NOMO-1 treated with DMSO at 0.1 percent for 48 hours (cell line): ENCODE measurements around the gene B3GNT3.
"Not testable (repeated sequence)": the region's sequence is repeated elsewhere in the genome, so short reads cannot be mapped to it uniquely, and the experiment has no call there.

Source experiments
- DNase-seq: peaks from one replicate; lab custom pipeline; 2025; ENCODE audit not compliant: unreplicated experiment; lab: John Stamatoyannopoulos, UW

The B3GNT3 gene

DNA sequence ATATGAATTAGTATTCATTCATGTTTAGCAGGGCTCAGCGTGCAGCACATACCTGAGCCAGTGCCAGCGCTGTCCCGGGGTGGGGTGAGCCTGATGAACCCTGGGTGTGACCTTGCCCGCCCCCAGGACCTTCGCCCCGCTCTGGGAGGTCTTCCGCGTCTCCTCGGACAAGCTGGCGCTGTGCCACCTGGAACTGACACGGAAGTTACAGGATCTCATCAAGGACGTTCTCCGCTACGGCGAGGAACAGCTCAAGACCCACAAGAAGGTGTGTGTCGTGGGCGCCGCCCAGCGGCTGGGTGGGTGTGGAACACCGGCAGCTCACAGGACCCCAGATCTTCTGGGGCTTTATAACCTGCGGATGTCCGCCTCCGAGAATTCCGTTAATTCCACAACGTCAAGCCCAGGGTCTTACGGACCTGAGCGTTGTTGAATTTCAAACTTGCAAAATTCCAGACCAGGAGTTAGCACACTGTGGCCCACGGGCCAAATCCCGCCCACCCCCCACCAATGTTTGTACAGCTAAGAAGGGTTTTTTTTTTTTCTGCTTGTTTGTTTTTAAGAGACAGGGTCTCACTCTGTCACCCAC is 28.3 kb upstream of the B3GNT3 start:
- no peak for DNase-seq

DNA sequence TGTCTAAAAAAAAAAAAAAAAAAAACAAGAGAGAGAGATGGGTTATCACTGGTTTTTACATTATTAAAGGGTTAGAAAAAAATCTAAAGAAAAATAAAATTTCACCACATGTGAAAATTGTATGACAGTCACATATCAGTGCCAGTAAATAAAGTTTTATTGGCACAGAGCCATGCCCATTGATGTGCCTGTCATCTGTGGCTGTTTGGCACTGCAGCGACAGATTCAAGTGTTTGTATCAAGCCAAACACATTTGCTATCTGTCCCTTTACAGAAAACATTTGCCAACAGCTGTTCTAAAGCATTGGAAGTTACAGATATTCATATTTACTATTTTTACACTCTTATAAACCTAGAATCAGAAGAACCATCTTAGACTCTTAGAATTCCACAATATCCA is 27.4 kb upstream of the B3GNT3 start:
- no peak for DNase-seq

DNA sequence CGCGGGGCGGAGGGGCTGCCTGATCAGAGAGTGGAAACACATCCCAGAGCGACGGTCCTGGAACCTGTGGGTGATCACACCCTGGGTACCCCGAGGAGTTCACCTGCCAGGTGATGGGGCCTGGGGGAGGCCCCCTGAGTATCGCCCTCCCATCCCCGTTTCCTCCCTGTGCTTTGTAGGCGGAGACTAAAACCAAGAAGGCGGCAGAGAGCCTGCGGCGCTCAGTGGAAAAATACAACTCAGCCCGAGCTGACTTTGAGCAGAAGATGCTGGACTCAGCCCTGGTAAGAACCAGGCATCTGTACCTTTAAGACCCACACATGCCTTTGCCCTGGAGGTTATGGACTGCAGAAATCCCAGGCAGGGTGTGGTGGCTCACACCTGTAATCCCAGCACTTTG is 24.3 kb upstream of the B3GNT3 start:
- no peak for DNase-seq

DNA sequence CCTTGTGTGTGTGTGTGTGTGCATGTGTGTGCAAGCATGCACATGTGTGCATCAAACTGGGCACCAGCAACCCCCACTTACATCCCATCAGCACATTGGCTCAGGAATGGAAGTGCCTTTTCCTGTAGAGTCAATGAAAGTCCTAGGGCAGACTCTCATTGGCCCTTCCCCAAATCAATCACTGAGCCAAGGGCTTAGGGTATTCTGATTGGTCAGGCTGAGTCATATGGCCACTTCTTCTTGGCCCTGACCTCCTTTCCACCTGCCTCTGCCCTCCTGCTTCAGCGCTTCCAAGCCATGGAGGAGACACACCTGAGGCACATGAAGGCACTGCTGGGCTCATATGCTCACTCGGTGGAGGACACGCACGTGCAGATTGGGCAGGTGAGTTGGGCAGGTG is 22.8 kb upstream of the B3GNT3 start:
- DNase-seq = no peak

DNA sequence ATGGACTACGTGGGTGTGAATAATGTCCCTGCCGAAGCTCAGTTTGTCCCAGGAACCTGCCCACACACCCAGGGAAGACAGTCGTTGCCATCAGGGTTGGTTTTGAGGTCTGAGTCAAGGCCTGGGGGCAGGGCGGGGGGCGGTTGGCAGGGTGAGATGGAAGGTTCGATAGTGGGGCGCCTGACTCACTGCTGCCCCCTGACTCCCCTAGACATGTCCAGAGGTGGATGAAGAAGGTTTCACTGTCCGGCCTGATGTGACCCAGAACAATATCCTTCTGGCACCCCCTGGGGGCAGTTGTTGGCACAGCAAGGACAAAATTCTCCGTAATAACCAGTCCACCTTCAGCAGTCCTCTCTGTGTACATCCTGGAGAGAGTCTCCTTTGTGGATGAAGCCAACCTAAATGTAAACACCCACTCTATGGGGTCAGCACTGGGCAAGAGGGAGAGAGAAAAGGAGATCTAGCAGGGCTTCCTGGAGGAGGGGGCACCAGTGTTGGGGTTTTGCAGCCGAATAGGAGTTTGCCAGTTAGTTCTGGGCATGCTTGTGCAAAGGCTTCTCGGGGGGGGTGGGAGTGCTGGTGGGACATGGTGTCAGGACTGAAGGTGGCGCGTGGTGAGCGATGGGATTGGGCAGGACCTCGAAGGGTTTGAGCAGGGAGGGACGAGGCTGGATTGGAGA is 19.6 kb upstream of the B3GNT3 start:
- DNase-seq = peak; percentile 6

DNA sequence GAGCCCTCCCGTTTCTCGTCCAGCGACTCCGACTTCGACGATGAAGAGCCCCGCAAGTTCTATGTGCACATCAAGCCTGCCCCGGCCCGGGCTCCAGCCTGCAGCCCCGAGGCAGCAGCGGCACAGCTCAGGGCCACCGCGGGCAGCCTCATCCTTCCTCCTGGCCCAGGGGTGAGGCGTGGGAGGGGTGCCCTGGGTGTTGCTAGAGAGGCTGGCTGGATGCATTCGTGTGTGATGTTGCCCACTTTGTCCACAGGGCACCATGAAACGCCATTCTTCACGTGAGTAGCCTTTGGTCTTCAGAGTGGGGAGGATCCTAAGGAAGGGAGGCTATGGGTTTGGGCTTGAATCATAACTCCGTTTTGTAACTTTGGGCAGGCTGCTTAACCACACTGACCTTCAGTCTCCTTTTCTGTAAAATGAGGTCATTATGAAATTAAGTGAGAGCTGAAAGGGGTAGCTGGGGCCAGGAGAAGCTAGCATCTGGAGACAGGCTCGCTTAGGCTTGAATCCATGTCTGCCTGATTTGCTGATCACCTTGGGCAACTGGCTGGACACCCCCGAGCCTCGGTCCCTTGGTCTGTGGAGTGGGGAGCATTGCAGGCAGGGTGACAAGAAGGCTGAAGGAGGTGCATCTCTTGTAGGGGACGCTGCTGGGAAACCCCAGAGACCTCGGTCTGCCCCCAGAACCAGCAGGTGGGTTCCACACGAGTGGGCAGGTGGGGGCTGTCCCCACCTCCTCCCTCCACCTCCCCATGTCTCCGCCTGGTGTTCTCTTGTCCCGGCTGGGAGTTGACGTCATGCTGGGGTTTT is 18.7 kb upstream of the B3GNT3 start:
- DNase-seq = no peak

DNA sequence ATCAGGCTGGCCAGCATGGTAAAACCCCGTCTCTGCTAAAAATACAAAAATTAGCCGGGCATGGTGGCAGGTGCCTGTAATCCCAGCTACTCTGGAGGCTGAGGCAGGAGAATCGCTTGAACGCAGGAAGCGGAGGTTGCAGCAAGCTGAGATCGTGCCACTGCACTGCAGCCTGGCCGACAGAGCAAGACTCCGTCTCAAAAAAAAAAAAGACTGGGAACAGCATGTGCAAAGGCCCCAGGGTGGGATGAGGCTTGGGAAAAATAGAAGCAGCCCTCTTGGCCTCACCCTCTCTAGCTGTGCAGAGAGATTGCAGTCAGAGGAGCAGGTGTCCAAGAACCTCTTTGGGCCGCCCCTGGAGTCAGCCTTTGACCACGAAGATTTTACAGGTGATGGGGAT is 17.1 kb upstream of the B3GNT3 start:
- not testable (repeated sequence) for DNase-seq

DNA sequence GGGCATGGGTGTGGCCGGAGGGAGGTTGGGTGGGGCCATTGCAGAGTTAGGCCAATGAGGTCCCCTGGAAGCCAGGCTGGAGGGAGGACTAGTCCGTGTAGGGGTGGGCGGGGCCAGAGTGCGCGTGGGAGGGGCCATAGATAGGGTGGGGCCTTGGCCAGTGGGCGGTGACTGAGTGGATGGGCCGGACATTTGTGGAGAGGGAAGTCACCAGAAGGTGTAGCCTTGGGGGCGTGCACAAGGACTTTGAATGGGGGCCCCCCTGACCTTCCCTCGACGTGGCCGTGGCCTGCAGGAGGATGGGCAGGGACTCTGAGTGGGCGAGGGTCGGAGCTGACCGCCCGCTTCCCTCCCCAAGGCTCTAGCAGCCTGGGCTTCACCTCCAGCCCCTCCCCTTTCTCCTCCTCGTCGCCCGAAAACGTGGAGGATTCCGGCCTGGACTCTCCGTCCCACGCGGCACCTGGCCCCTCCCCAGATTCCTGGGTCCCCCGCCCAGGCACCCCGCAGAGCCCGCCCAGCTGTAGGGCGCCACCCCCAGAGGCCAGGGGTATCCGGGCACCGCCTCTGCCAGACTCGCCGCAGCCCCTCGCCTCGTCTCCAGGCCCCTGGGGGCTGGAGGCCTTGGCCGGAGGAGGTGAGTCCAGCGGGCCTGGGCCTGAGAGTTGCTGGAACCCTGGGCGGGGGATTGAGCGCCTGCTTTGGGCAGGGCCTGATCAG is 16.5 kb upstream of the B3GNT3 start:
- DNase-seq = peak; percentile 18

DNA sequence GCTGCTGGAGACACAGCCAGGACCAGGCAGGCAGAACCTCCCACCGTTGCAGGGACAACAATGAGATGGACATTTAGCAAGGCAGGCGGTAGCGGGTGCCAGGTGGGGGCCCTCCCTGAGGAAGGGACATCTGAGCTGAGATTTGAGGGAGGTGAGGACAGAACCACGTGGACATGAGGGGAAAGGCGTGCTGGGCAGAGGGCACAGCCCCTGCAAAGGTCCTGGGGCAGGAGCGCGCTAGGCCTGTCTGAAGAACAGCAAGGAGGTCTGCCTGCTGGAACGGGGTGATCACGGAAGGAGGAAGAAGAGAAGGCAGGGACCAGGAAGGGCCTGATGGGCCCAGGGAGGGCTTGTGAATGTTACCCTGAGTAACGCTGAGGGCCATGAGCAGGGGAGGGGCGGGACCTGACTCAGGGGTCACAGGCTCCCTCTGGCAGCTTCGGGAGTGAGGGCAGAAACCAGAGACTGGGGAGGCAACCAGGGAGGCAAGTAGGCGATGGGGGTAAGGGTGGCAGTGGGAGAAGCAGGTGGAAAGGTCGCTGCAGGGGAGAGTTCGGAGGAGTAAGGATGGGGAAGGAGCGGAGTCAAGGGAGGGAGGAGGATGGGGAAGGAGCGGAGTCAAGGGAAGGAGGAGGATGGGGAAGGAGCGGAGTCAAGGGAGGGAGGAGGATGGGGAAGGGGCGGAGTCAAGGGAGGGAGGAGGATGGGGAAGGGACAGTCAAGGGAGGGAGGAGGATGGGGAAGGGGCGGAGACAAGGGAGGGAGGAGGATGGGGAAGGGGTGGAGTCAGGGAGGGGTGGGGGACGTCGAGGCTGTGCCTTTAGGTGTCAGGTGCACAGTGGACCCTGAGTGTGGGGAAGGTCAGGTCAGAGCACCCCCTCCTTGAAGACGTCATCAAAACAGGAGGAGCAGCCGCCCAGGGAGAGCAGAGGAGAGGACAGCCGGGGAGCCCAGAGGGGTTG is 15.7 kb upstream of the B3GNT3 start:
- DNase-seq = no peak

DNA sequence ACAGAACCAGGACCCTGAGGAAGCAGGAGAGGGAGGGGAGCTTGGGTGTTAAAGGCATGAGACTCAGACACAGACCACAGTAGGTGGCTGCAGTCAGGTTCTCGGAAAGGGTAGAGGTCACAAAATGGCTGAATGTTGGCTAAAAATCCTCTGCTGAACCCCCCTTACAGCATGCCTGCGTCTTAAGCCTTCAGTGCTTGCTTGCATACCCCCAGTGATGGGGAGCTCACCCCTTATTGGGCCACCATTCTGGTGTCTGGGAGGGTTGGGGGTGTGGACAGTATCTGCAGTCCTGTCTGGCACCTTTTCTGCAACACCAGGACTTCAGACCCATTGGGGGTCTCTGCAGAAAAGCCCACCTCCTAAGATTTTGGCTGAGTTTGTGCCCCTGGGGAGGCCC is 14.2 kb upstream of the B3GNT3 start:
- DNase-seq = no peak

DNA sequence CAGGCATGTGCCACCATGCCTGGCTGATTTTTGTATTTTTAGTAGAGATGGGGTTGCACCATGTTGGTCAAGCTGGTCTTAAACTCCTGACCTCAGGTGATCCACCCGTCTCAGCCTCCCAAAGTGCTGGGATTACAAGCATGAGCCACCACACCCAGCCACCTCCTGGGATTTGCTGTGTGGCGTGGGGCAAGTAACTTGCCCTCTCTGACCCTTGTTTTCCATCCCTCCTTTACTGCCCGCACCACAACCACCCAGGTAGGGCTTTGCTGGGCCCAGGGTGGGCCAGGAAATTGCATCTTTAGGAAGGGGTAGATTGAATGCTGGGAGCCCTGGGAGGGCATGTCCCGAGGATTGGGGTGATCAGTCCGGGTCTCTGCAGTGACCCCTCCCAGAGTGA is 11.2 kb upstream of the B3GNT3 start:
- DNase-seq = not testable (repeated sequence)

DNA sequence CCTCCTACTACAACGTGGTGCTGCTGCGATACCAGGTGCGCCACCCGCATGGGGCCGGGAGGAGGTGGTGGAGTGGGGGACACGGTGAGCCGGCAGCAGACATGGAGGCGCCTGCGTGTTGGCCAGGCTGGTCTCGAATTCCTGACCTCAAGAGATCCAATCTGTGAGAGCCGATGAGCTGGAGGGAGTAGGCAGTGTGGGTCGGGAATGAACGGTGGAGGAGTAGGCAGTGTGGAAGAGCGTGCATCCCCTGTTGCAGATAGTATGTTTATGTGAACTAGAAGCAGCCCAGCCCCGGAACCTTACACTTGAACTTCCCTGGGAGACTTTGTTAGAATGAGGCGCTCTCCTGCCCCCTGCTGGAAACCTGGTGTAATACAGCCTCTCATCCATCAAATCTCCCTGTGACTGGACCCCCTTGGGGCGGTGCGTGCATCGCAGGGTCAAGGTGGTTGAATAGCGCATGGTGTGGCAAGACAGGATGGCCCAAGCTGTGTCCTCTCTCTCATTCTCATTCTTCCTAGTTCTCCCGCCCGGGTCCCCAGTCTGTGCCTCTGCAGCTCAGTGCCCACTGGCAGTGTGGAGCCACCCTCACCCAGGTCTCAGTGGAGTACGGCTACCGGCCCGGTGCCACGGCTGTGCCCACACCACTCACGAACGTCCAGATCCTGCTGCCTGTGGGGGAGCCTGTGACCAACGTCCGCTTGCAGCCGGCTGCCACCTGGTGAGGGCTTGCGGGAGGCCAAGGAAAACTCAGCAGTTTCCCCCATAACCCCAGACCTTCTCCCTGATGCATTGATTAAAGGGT is 10.5 kb upstream of the B3GNT3 start:
- DNase-seq = peak; percentile 56

DNA sequence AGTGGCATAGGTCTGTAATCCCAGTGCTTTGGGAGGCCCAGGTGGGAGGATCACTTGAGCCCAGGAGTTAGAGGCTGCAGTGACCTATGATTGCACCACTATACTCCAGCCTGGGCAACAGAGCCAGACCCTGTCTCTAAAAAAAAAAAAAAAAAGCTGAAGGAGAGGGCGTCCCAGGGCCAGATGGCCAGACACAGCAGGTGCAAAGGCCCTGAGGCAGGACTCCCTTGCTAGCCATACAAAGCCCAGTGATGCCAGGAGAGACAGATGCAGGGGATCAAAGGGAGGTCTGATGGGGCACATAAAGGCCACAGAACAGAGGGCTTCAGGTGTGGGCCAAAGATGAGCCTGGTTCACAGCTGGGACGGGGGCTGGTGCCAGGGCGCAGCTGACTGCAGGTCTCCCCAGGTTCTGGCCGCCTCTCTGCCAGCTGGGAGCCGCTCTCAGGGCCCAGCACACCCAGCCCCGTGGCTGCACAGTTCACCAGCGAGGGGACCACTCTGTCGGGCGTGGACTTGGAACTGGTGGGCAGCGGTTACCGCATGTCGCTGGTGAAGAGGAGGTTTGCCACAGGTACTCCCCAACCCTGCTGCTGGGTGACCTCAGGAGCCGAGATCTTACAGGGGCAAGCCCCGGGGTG is 7.5 kb upstream of the B3GNT3 start:
- no peak for DNase-seq

DNA sequence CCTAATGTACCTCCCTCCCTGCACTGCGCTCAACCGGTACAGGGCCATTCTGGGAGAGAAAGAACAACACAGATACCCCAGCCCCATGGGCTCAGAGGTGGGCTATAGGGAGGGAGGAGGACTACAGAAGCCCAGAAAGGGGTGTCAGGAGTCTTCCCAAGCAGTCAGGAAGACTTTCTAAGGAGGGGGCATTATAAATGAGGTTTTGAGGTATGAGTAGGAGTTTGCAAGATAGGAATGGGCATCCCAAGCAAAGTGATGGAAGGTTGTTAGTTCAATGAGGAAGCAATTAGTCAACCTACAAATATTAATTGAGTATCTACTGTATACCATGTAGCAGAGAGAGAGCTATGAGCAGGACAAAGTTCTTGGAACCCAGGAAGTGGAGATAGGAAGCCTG is 6.3 kb upstream of the B3GNT3 start:
- no peak for DNase-seq

DNA sequence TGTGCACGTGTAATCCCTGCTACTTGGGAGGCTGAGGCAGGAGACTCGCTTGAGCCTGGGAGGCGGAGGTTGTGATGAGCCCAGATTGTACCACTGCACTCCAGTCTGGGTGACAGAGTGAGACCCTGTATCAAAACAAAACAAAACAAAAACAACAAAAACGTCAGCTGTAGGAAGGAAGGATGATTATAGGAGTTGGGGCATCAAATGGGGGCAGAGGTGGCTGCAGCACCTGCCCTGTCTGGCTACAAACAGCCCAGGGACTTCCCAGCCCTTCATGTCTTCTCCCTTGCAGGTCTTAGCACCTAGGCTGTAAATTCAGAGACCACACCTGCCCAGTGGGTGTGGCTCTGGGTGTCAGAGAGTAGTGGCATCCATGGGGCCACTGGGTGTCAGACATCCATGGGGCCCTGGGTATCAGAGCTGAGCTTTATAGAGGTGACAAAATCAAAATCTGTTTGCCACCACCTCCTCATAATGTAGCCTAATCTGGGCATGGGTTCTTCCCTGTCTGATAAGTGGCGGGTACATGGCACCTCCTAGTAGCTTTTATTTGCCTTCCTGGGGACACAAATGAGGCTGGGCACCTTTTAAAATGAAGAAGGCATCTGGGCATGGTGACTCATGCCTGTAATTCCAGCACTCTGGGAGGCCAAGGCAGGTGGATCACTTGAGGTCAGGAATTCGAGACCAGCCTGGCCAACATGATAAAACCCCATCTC is 4.7 kb upstream of the B3GNT3 start:
- DNase-seq = no peak

DNA sequence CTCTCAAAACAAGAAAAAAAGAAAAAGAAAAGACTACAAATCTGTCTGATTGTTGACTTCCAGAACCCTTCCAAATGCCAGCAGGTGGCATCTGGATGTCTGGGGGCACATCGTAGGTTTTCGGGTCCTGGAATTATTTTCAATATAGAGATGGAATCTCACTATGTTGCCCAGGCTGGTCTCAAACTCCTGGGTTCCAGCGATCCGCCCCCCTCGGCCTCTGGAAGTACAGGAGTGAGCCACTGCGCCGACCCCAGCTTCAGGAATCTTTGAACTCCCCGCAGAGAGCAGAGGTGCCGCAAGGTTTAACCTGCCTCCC is 567 bp upstream of the B3GNT3 start:
- DNase-seq = no peak

DNA sequence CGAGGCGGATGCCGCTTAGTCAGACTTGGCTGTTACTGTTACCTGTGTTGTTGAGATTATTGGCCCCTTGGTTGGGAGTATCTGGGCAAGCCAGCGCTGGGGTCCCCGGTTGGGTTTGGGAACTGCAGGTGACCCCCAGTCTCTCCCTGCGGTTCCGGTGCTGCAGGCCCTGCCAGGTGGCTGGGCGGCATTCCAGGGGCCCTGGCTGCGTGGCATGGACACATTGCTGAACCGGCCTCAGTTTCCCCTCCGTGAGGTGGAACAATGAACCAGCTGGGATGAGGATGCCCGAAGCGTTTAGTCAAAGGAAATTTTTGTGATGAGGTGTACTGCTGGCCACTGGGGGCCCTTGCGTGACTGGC is 538 bp downstream of the B3GNT3 start:
- DNase-seq = no peak

DNA sequence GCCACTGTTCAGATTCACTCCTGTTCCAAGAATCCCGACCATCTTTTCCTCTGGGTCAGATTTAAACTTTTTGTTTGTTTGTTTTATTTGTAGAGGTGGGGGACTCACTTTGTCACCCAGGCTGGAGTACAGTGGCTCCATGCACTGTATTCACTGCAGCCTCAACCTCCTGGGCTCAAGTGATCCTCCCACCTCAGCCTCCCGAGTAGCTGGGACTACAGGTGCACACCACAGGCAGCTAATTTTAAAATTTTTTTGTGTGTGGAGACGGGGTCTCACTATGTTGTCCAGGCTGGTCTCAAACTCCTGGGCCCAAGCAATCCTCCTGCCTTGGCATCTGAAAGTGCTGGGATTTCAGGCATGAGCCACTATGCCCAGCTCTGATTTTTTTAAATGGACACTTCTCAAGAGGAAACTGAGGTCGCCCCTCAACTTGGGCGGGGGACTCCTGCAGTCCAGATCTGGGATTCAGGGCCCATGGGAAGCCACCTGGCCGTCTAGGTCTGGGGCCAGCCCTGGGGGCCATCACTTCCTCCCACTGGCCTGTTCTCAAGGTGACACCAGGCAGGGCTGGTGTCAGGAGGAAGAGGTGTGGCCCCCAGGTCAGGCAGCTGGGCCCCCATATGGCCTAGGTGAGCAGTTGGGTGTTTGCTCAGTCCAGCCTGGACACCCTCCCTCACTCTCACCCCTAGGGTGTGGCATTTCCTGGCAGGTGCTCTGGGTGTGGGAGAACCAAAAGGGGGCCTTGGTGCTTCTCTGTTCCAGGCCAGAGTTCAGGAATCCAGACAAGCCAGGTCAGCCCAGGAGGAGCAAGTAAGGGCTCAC is 1.3 kb downstream of the B3GNT3 start:
- no peak for DNase-seq
